CD4-positive, alpha-beta memory T cell (primary cell): ENCODE data around the gene ABHD8. TPM values are rescaled to one million over a fixed set of nuclear protein-coding genes. Genes with fewer than 3 reads are reported as not detected.

Experiments
- CTCF ChIA-PET: fragments of 350-600 bp; sonication (Branson Sonifier 250); formaldehyde crosslinking; loops from one replicate; lab custom pipeline; 2021; ENCODE audit warnings: inconsistent platforms; ENCODE audit not compliant: partially characterized antibody; lab: Charles Lee
- POLR2A ChIA-PET: fragments of 350-600 bp; sonication (Branson Sonifier 250); formaldehyde crosslinking; loops from one replicate; lab custom pipeline; 2021; ENCODE audit not compliant: partially characterized antibody; lab: Charles Lee
- DNase-seq, 5 donors: peaks; one replicate each; pipeline versions ENCODE4 v3.0.0 to v3.0.0-alpha.2; 2020 to 2022; ENCODE audit warnings: mixed read lengths in 1 of 5
- H3K27ac ChIP-seq: one replicate; pipeline ENCODE4 v1.7.0; 2013; ENCODE audit warnings: low read depth, low read length
- H3K27me3 ChIP-seq: 2 replicates; pipeline ENCODE4 v1.7.0; 2013; ENCODE audit warnings: mild to moderate bottlenecking, low read length, moderate library complexity; ENCODE audit not compliant: insufficient read depth
- H3K36me3 ChIP-seq: 2 replicates; pipeline ENCODE4 v1.7.0; 2013; ENCODE audit warnings: mild to moderate bottlenecking, low read length, moderate library complexity; ENCODE audit not compliant: insufficient read depth
- H3K4me1 ChIP-seq: 2 replicates; pipeline ENCODE4 v1.7.0; 2013; ENCODE audit warnings: mild to moderate bottlenecking, low read length, moderate library complexity; ENCODE audit not compliant: insufficient read depth
- H3K4me3 ChIP-seq, 2 donors: one replicate each; pipeline ENCODE4 v1.7.0; 2013; ENCODE audit warnings: low read length in 2 of 2, mild to moderate bottlenecking in 1 of 2
- H3K9me3 ChIP-seq, 2 donors: one replicate each; pipeline ENCODE4 v1.7.0; 2013; ENCODE audit warnings: low read length in 2 of 2, control low read depth in 1 of 2; ENCODE audit not compliant: control insufficient read depth in 1 of 2
- H3K27ac Mint-ChIP-seq, 7 donors: one replicate each; pipeline ENCODE4 v1.8.0; 2020 to 2021; ENCODE audit warnings: mixed read lengths in 7 of 7, mild to moderate bottlenecking in 6 of 7, inconsistent platforms in 3 of 7, moderate library complexity in 3 of 7
- H3K27me3 Mint-ChIP-seq, 2 donors: one replicate each; pipeline ENCODE4 v1.8.0; 2020 to 2021; ENCODE audit warnings: mixed read lengths in 2 of 2
- H3K36me3 Mint-ChIP-seq, 2 donors: one replicate each; pipeline ENCODE4 v1.8.0; 2020 to 2021; ENCODE audit warnings: mixed read lengths in 2 of 2, inconsistent platforms in 1 of 2, mild to moderate bottlenecking in 1 of 2
- H3K4me1 Mint-ChIP-seq, 4 donors: one replicate each; pipeline ENCODE4 v1.8.0; 2020 to 2021; ENCODE audit warnings: mixed read lengths in 4 of 4, mild to moderate bottlenecking in 1 of 4
- H3K4me3 Mint-ChIP-seq, 8 donors: one replicate each; pipeline ENCODE4 v1.8.0; 2020 to 2021; ENCODE audit warnings: mixed read lengths in 8 of 8, mild to moderate bottlenecking in 7 of 8, moderate library complexity in 6 of 8, inconsistent platforms in 3 of 8
- H3K9me3 Mint-ChIP-seq, 8 donors: one replicate each; pipeline ENCODE4 v1.8.0; 2020 to 2021; ENCODE audit warnings: mixed read lengths in 8 of 8, mild to moderate bottlenecking in 5 of 8, inconsistent platforms in 3 of 8, moderate library complexity in 1 of 8
- intact Hi-C: fragments of 100-400 bp; cut with micrococcal nuclease; formaldehyde crosslinking; loops from one replicate; pipeline ENCODE4 v1.15.1; 2023
- polyA plus RNA-seq, 2 donors: library from polyadenylated mRNA; unstranded; fragments of 300-500 nt; fragmentation: Illumina TruSeq; gene quantifications; one replicate each; pipeline ENCODE4 v1.2.3, GENCODE V29; 2021
- total RNA-seq, 2 experiments: library from RNA; stranded (reverse); gene quantifications; one replicate each; pipeline ENCODE4 v1.2.3, GENCODE V29; 2021

ABHD8 gene
- total and polyA plus RNA-seq, 4 experiments from 2014 or later = 6.0 to 10.1 (median 8.6) TPM

- H3K4me3 Mint-ChIP-seq = peak within 1 kb of the TSS; percentile 83 to 92 (median 88)
- H3K27ac Mint-ChIP-seq = peak within 1 kb of the TSS; percentile 81 to 95 (median 89)
- DNase-seq = peak; percentile 97 to 99 (median 99)
- peaks cover 1 to 2% of the 10 kb centered on the region in 2 donors for H3K27me3 Mint-ChIP-seq
- peaks cover 12 to 34% (median 26%) of the 10 kb centered on the region in 4 donors for H3K4me1 Mint-ChIP-seq
- H3K27ac ChIP-seq = peak within 1 kb of the TSS; percentile 73
- POLR2A ChIA-PET = interaction anchor here (0.6 to 3.4 kb wide), 22 partner anchors 13 to 551 kb away, joined by 3 to 39 read pairs (median 6); partner anchors contain the start of genes ABHD8, ANKLE1, DDA1 and HAUS8
- H3K36me3 ChIP-seq = peaks cover 11% of the 10 kb centered on the region
- H3K27me3 ChIP-seq = no peaks in the 10 kb centered on the region
- peaks cover 9 to 27% of the 10 kb centered on the region in 2 donors for H3K36me3 Mint-ChIP-seq
- CTCF ChIA-PET = interaction anchor here (0.6 to 6.0 kb wide), 18 partner anchors 9 to 588 kb away, joined by 3 to 47 read pairs (median 4); partner anchors contain the start of genes ABHD8, ANKLE1 and USE1
- no peaks in the 10 kb centered on the region for H3K9me3 ChIP-seq
- intact Hi-C loops = loop anchor here (1.0 to 5.0 kb wide), 8 partner anchors 25 to 192 kb away; partner anchors contain the start of genes DDA1, GTPBP3, HAUS8 and MRPL34
- H3K4me1 ChIP-seq = peaks cover 26% of the 10 kb centered on the region
- no peaks in the 10 kb centered on the region for H3K9me3 Mint-ChIP-seq
- H3K4me3 ChIP-seq = peak within 1 kb of the TSS; percentile 90 to 98
These were observed 36.0 kb downstream of the ABHD8 start, which contains the start of gene BABAM1 for GRCh38 chr19:17266975-17267788. BABAM1 (plus strand) TSS chr19:17267443; CDS start chr19:17268807, 1,364 bp downstream.

- Histone ChIP-seq H3K27ac (no peak overlapping the region), H3K36me3 (peaks cover 11% of the 10 kb centered on the region), H3K4me1 (peaks cover 26% of the 10 kb centered on the region), H3K27me3 (no peaks in the 10 kb centered on the region), H3K9me3 (no peaks in the 10 kb centered on the region), H3K4me3 (no peak overlapping the region)
- ChIA-PET POLR2A (interaction anchor here (0.6 to 3.4 kb wide), 19 partner anchors 15 to 191 kb away, joined by 3 to 39 read pairs (median 6); partner anchors contain the start of genes ABHD8, ANKLE1, DDA1 and HAUS8), CTCF (interaction anchor here (0.7 to 6.0 kb wide), 17 partner anchors 8 to 122 kb away, joined by 3 to 47 read pairs (median 4); partner anchors contain the start of genes ABHD8, ANKLE1 and USE1)
- peak overlapping the region; percentile 83 to 92 (median 88) for H3K4me3 Mint-ChIP-seq
- intact Hi-C loops = loop anchor here (2.0 to 5.0 kb wide), 2 partner anchors 39 to 70 kb away; partner anchors contain the start of genes GTPBP3 and OCEL1
- peaks cover 12 to 34% (median 26%) of the 10 kb centered on the region in 4 donors for H3K4me1 Mint-ChIP-seq
- peak overlapping the region; percentile 81 to 95 (median 89) for H3K27ac Mint-ChIP-seq
- H3K27me3 Mint-ChIP-seq = peaks cover 1 to 2% of the 10 kb centered on the region in 2 donors
- peaks cover 9 to 23% of the 10 kb centered on the region in 2 donors for H3K36me3 Mint-ChIP-seq
- no peak for DNase-seq
- H3K9me3 Mint-ChIP-seq = no peaks in the 10 kb centered on the region
These were observed 36.6 kb downstream of the ABHD8 start for GRCh38 chr19:17266589-17266974.

GRCh38 chr19:17266026-17266425, 37.2 kb downstream of the ABHD8 start:
- Mint-ChIP-seq H3K4me3 (peak overlapping the region in 1 of 8 donors; percentile 21), H3K27ac (peak overlapping the region in 3 of 7 donors; percentile 23 to 48 (median 40)), H3K27me3 (peaks cover 1 to 2% of the 10 kb centered on the region in 2 donors), H3K36me3 (peaks cover 4 to 18% of the 10 kb centered on the region in 2 donors), H3K4me1 (peaks cover 12 to 34% (median 27%) of the 10 kb centered on the region in 4 donors), H3K9me3 (no peaks in the 10 kb centered on the region)
- intact Hi-C loops = loop anchor here (2.0 to 5.0 kb wide), 2 partner anchors 39 to 71 kb away; partner anchors contain the start of genes GTPBP3 and OCEL1
- POLR2A ChIA-PET = interaction anchor here (1.3 to 3.4 kb wide), 7 partner anchors 40 to 191 kb away, joined by 3 to 39 read pairs (median 11); partner anchors contain the start of genes DDA1, HAUS8, MYO9B and OCEL1
- Histone ChIP-seq H3K9me3 (no peaks in the 10 kb centered on the region), H3K4me1 (peaks cover 26% of the 10 kb centered on the region), H3K36me3 (peaks cover 5% of the 10 kb centered on the region), H3K27ac (no peak overlapping the region), H3K27me3 (no peaks in the 10 kb centered on the region), H3K4me3 (no peak overlapping the region)
- DNase-seq = no peak
- CTCF ChIA-PET = interaction anchor here (0.9 to 6.0 kb wide), 8 partner anchors 11 to 82 kb away, joined by 3 to 47 read pairs (median 5); partner anchors contain the start of gene ANKLE1

GRCh38 chr19:17264641-17264979, 38.6 kb downstream of the ABHD8 start, which contains the start of gene USHBP1:
USHBP1 (minus strand) TSS chr19:17264745; CDS start chr19:17264299, 446 bp downstream.
- Mint-ChIP-seq H3K9me3 (no peaks in the 10 kb centered on the region), H3K27me3 (peaks cover 1 to 2% of the 10 kb centered on the region in 2 donors), H3K36me3 (peaks cover 0 to 10% of the 10 kb centered on the region in 2 donors), H3K27ac (peak within 1 kb of the TSS in 5 of 7 donors; percentile 7 to 92 (median 59)), H3K4me1 (peaks cover 15 to 39% (median 31%) of the 10 kb centered on the region in 4 donors), H3K4me3 (peak within 1 kb of the TSS in 1 of 8 donors; percentile 5)
- DNase-seq = no peak
- ChIA-PET POLR2A (interaction anchor here (0.8 to 1.2 kb wide), 2 partner anchors 18 to 125 kb away, joined by 3 read pairs; no protein-coding TSS in a partner anchor), CTCF (interaction anchor here (0.6 to 8.0 kb wide), 6 partner anchors 12 to 154 kb away, joined by 3 to 65 read pairs (median 4); partner anchors contain the start of genes ANKLE1, OCEL1 and USE1)
- Histone ChIP-seq H3K4me1 (peaks cover 29% of the 10 kb centered on the region), H3K36me3 (peaks cover 5% of the 10 kb centered on the region), H3K9me3 (no peaks in the 10 kb centered on the region), H3K4me3 (no peak within 1 kb of the TSS), H3K27ac (no peak within 1 kb of the TSS), H3K27me3 (no peaks in the 10 kb centered on the region)
- intact Hi-C loops = no loop called here

GRCh38 chr19:17263712-17264640, 39.2 kb downstream of the ABHD8 start:
- Mint-ChIP-seq H3K36me3 (peaks cover 0 to 10% of the 10 kb centered on the region in 2 donors), H3K27ac (peak overlapping the region in 6 of 7 donors; percentile 7 to 92 (median 51)), H3K27me3 (peaks cover 1 to 2% of the 10 kb centered on the region in 2 donors), H3K9me3 (no peaks in the 10 kb centered on the region), H3K4me3 (no peak overlapping the region), H3K4me1 (peaks cover 15 to 39% (median 31%) of the 10 kb centered on the region in 4 donors)
- intact Hi-C loops = no loop called here
- ChIA-PET POLR2A (interaction anchor here (0.8 to 1.2 kb wide), 2 partner anchors 19 to 125 kb away, joined by 3 read pairs; no protein-coding TSS in a partner anchor), CTCF (interaction anchor here (0.8 to 8.0 kb wide), 7 partner anchors 11 to 155 kb away, joined by 3 to 65 read pairs (median 4); partner anchors contain the start of genes ANKLE1 and OCEL1)
- H3K36me3 ChIP-seq = peaks cover 3% of the 10 kb centered on the region
- no peak for DNase-seq
- no peak overlapping the region for H3K4me3 ChIP-seq
- peaks cover 29% of the 10 kb centered on the region for H3K4me1 ChIP-seq
- no peak overlapping the region for H3K27ac ChIP-seq
- H3K27me3 ChIP-seq = no peaks in the 10 kb centered on the region
- H3K9me3 ChIP-seq = no peaks in the 10 kb centered on the region

GRCh38 chr19:17262557-17262956, 40.7 kb downstream of the ABHD8 start:
- peaks cover 1 to 2% of the 10 kb centered on the region in 2 donors for H3K27me3 Mint-ChIP-seq
- intact Hi-C loops = no loop called here
- no peak overlapping the region for H3K4me3 Mint-ChIP-seq
- Histone ChIP-seq H3K4me1 (peaks cover 20% of the 10 kb centered on the region), H3K9me3 (no peaks in the 10 kb centered on the region), H3K36me3 (no peaks in the 10 kb centered on the region), H3K27ac (no peak overlapping the region), H3K4me3 (no peak overlapping the region), H3K27me3 (no peaks in the 10 kb centered on the region)
- DNase-seq = no peak
- H3K27ac Mint-ChIP-seq = peak overlapping the region in 2 of 7 donors; percentile 43 to 55
- peaks cover 11 to 31% (median 25%) of the 10 kb centered on the region in 4 donors for H3K4me1 Mint-ChIP-seq
- ChIA-PET CTCF (interaction anchor here (1.1 to 8.0 kb wide), 4 partner anchors 19 to 125 kb away, joined by 3 to 83 read pairs (median 34); partner anchors contain the start of genes ANKLE1 and OCEL1), POLR2A (no interaction called here)
- peaks cover 0 to 5% of the 10 kb centered on the region in 2 donors for H3K36me3 Mint-ChIP-seq
- H3K9me3 Mint-ChIP-seq = no peaks in the 10 kb centered on the region
